B cell (primary cell): ENCODE results near the gene CFAP68. TPM values are rescaled to one million over a fixed set of nuclear protein-coding genes. Genes with fewer than 3 reads are reported as not detected.
"Not testable (repeated sequence)": the region's sequence is repeated elsewhere in the genome, so short reads cannot be mapped to it uniquely, and the experiment has no call there.

Experiments
- ATAC-seq: fragments of 200-7000 bp; cut with Tn5 transposase; one replicate; pipeline ENCODE4 v1.10.0; 2021; ENCODE audit warnings: low read depth, mild to moderate bottlenecking, moderate number of reproducible peaks, moderate library complexity
- CTCF ChIA-PET: fragments of 350-600 bp; sonication (Branson Sonifier 250); formaldehyde crosslinking; loops from one replicate; lab custom pipeline; 2021; ENCODE audit warnings: antibody characterized with exemption, inconsistent platforms; lab: Charles Lee
- POLR2A ChIA-PET: fragments of 350-600 bp; sonication (Branson Sonifier 250); formaldehyde crosslinking; loops from one replicate; lab custom pipeline; 2021; ENCODE audit warnings: antibody characterized with exemption; lab: Charles Lee
- DNase-seq: peaks from one replicate; pipeline ENCODE4 v3.0.0; 2013
- H2AFZ ChIP-seq: 2 replicates; pipeline ENCODE4 v1.6.1; 2012; ENCODE audit warnings: mild to moderate bottlenecking, low read depth, low read length; ENCODE audit not compliant: insufficient read depth, poor library complexity, severe bottlenecking
- H3K27ac ChIP-seq, 2 donors: 1 replicate in 1 of 2; 2 replicates in 1 of 2; pipeline ENCODE4 v1.5.1; 2012 to 2013; ENCODE audit warnings: low read length in 2 of 2, mild to moderate bottlenecking in 2 of 2, moderate library complexity in 1 of 2
- H3K27me3 ChIP-seq, 4 experiments: fragments of 200-600 bp in 1 of 4; sonication (generic) in 1 of 4; replicated peaks in 1 of 4; 1 replicate in 2 of 4; 2 replicates in 2 of 4; pipeline versions ENCODE4 v1.6.1 to v1.7.0; 2013 to 2016; ENCODE audit warnings: low read length in 3 of 4, mild to moderate bottlenecking in 2 of 4, mixed read lengths in 1 of 4, moderate library complexity in 1 of 4; ENCODE audit not compliant: insufficient read depth in 4 of 4, control insufficient read depth in 3 of 4; ENCODE audit errors: control extremely low read depth in 1 of 4
- H3K36me3 ChIP-seq, 2 experiments: replicated peaks in 1 of 2; 1 replicate in 1 of 2; 2 replicates in 1 of 2; pipeline versions ENCODE4 v1.6.1 to v1.7.1; 2013; ENCODE audit warnings: low read length in 1 of 2; ENCODE audit not compliant: insufficient read depth in 2 of 2, control insufficient read depth in 1 of 2; ENCODE audit errors: control extremely low read depth in 1 of 2, extremely low read depth in 1 of 2
- H3K4me1 ChIP-seq, 2 donors: fragments of 200-600 bp in 1 of 2; sonication (generic) in 1 of 2; 1 replicate in 1 of 2; 2 replicates in 1 of 2; pipeline versions ENCODE4 v1.5.1 to v1.6.1; 2013 to 2017; ENCODE audit warnings: low read length in 2 of 2; ENCODE audit not compliant: control insufficient read depth in 2 of 2, insufficient read depth in 2 of 2
- H3K4me2 ChIP-seq: replicated peaks from 2 replicates; pipeline ENCODE3; 2012; ENCODE audit warnings: mild to moderate bottlenecking, low read depth, low read length; ENCODE audit not compliant: poor library complexity, severe bottlenecking
- H3K4me3 ChIP-seq, 5 experiments: fragments of 200-600 bp in 1 of 5; sonication (generic) in 1 of 5; 1 replicate in 3 of 5; 2 replicates in 2 of 5; pipeline versions ENCODE4 v1.5.1 to v1.7.0; 2011 to 2016; ENCODE audit warnings: low read length in 4 of 5, mild to moderate bottlenecking in 4 of 5, low read depth in 2 of 5, control low read depth in 1 of 5, moderate library complexity in 1 of 5; ENCODE audit not compliant: insufficient read depth in 1 of 5; ENCODE audit errors: control extremely low read depth in 1 of 5, extremely low read depth in 1 of 5
- H3K79me2 ChIP-seq: fragments of 200-600 bp; sonication (generic); one replicate; pipeline ENCODE4 v1.6.0; 2016; ENCODE audit warnings: low read length; ENCODE audit not compliant: control insufficient read depth, insufficient read depth
- H3K9ac ChIP-seq: fragments of 200-600 bp; sonication (generic); 2 replicates; pipeline ENCODE4 v1.6.1; 2017; ENCODE audit warnings: mild to moderate bottlenecking, low read length, moderate library complexity
- H3K9me3 ChIP-seq, 3 donors: one replicate each; pipeline versions ENCODE4 v1.6.1 to v1.7.1; 2013; ENCODE audit warnings: low read length in 2 of 3; ENCODE audit not compliant: control insufficient read depth in 2 of 3, insufficient read depth in 1 of 3; ENCODE audit errors: control extremely low read depth in 1 of 3
- H4K20me1 ChIP-seq: 2 replicates; pipeline ENCODE4 v1.6.0; 2012; ENCODE audit warnings: mild to moderate bottlenecking, low read length; ENCODE audit not compliant: insufficient read depth, control insufficient read depth, poor library complexity, severe bottlenecking
- H3K27ac Mint-ChIP-seq: one replicate; pipeline ENCODE4 v1.8.0; 2021; ENCODE audit warnings: mixed read lengths
- H3K27me3 Mint-ChIP-seq: one replicate; pipeline ENCODE4 v1.8.0; 2021; ENCODE audit warnings: mixed read lengths
- H3K4me1 Mint-ChIP-seq: one replicate; pipeline ENCODE4 v1.8.0; 2021; ENCODE audit warnings: mixed read lengths
- H3K4me3 Mint-ChIP-seq: one replicate; pipeline ENCODE4 v1.8.0; 2021; ENCODE audit warnings: mixed read lengths
- H3K9me3 Mint-ChIP-seq: one replicate; pipeline ENCODE4 v1.8.0; 2022; ENCODE audit warnings: mixed read lengths; ENCODE audit not compliant: insufficient read depth
- EZH2 ChIP-seq: IDR thresholded peaks from 2 replicates; pipeline ENCODE4 v1.6.1; 2012; ENCODE audit warnings: borderline replicate concordance, low read depth, mild to moderate bottlenecking, moderate library complexity, low read length; ENCODE audit not compliant: insufficient read depth, poor library complexity, severe bottlenecking
- WGBS: methylation state at CpG from one replicate; pipeline ENCODE4 v1.1.5; 2013; ENCODE audit warnings: missing lambda C conversion rate; ENCODE audit not compliant: insufficient coverage; 5-methylcytosine and 5-hydroxymethylcytosine counted together
- intact Hi-C: fragments of 100-400 bp; cut with micrococcal nuclease; formaldehyde crosslinking; loops from one replicate; pipeline ENCODE4 v1.10.0; 2022
- polyA plus RNA-seq: library from polyadenylated mRNA; depleted of rRNA; stranded (reverse); fragments of >200 nt; gene quantifications from 2 replicates; pipeline ENCODE4 v1.2.3, GENCODE V29; 2012
- total RNA-seq, 2 donors: library from RNA; stranded (reverse); fragments of 120-200 nt in 1 of 2; gene quantifications; 1 replicate in 1 of 2; 2 replicates in 1 of 2; pipeline versions ENCODE4 v1.2.3 to v1.2.4, GENCODE V29; 2013 to 2022
- TF ChIP-seq, protein P1 (sequence below): fragments of 200-600 bp; IDR thresholded peaks from one replicate; pipeline ENCODE4 v1.8.0; 2022; ENCODE audit warnings: antibody characterized with exemption, mild to moderate bottlenecking

CFAP68 gene
- total and polyA plus RNA-seq, 2 donors (not counting 1 experiment from before 2014, with no cell fraction given), result 8.2 to 13.3 TPM

DNA sequence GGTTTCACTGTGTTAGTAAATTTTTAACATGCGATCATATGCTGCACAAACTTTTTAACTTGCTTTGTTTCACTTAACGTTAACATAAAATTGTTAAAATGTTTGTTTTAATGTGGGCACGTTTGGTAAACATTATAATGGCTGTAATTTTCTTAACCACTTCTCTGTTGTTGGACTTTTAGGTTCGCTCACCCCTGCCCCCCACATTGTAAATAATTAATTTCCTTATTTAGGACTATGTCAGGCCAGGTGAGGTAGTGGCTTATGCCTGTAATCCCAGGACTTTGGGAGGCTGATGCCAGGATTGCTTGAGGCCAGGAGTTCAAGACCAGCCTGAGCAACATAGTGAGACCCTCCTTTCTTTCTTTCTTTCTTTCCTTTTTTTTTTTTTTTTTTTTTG lies 51.1 kb downstream of the CFAP68 start:
- DNase-seq (no peak), ATAC-seq (no peak)
- H3K4me3 Mint-ChIP-seq, result no peak overlapping the region
- Histone ChIP-seq H3K36me3 (no peaks in the 10 kb centered on the region), H3K27me3 (peaks cover 0 to 7% (median 3%) of the 10 kb centered on the region in 4 experiments), H3K4me3 (no peak overlapping the region), H3K4me2 (no peak overlapping the region), H3K4me1 (peaks cover 9 to 21% of the 10 kb centered on the region in 2 donors), H3K9me3 (no peaks in the 10 kb centered on the region), H2AFZ (no peak overlapping the region), H3K9ac (no peak overlapping the region), H3K27ac (no peak overlapping the region), H3K79me2 (no peaks in the 10 kb centered on the region), H4K20me1 (no peaks in the 10 kb centered on the region)
- POLR2A ChIA-PET, result no interaction called here
- TF ChIP-seq, protein P1, sequence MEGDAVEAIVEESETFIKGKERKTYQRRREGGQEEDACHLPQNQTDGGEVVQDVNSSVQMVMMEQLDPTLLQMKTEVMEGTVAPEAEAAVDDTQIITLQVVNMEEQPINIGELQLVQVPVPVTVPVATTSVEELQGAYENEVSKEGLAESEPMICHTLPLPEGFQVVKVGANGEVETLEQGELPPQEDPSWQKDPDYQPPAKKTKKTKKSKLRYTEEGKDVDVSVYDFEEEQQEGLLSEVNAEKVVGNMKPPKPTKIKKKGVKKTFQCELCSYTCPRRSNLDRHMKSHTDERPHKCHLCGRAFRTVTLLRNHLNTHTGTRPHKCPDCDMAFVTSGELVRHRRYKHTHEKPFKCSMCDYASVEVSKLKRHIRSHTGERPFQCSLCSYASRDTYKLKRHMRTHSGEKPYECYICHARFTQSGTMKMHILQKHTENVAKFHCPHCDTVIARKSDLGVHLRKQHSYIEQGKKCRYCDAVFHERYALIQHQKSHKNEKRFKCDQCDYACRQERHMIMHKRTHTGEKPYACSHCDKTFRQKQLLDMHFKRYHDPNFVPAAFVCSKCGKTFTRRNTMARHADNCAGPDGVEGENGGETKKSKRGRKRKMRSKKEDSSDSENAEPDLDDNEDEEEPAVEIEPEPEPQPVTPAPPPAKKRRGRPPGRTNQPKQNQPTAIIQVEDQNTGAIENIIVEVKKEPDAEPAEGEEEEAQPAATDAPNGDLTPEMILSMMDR, result no peak
- TF ChIP-seq EZH2, result no peak
- intact Hi-C loops, result no loop called here
- no peaks in the 10 kb centered on the region for H3K9me3 Mint-ChIP-seq
- no CpG with 5 or more reads among the region's 4 CpGs for WGBS
- H3K27ac Mint-ChIP-seq, result no peak overlapping the region
- CTCF ChIA-PET, result interaction anchor here (1.1 to 5.3 kb wide), 6 partner anchors 14 to 183 kb away, joined by 3 to 54 read pairs (median 5); no protein-coding TSS in a partner anchor
- peaks cover 18% of the 10 kb centered on the region for H3K4me1 Mint-ChIP-seq
- peaks cover 10% of the 10 kb centered on the region for H3K27me3 Mint-ChIP-seq

- no peak overlapping the region for H3K27ac Mint-ChIP-seq
- no peaks in the 10 kb centered on the region for H3K9me3 Mint-ChIP-seq
- no peak overlapping the region for H3K4me2 ChIP-seq
- H3K9ac ChIP-seq, result no peak overlapping the region
- H3K4me1 Mint-ChIP-seq, result peaks cover 15% of the 10 kb centered on the region
- DNase-seq (no peak), ATAC-seq (no peak)
- no peak overlapping the region for H3K4me3 Mint-ChIP-seq
- H3K36me3 ChIP-seq, result no peaks in the 10 kb centered on the region
- TF ChIP-seq, protein P1, result no peak
- TF ChIP-seq EZH2, result no peak
- CTCF ChIA-PET, result interaction anchor here (1.5 to 5.3 kb wide), 2 partner anchors 21 to 48 kb away, joined by 6 to 54 read pairs; no protein-coding TSS in a partner anchor
- WGBS, result no CpG with 5 or more reads among the region's 2 CpGs
- H2AFZ ChIP-seq, result no peak overlapping the region
- POLR2A ChIA-PET, result no interaction called here
- peaks cover 16 to 25% of the 10 kb centered on the region in 2 donors for H3K4me1 ChIP-seq
- no peaks in the 10 kb centered on the region for H3K79me2 ChIP-seq
- H3K4me3 ChIP-seq, result no peak overlapping the region
- peaks cover 0 to 17% (median 5%) of the 10 kb centered on the region in 4 experiments for H3K27me3 ChIP-seq
- no peaks in the 10 kb centered on the region for H4K20me1 ChIP-seq
- no peak overlapping the region for H3K27ac ChIP-seq
- H3K9me3 ChIP-seq, result no peaks in the 10 kb centered on the region
- H3K27me3 Mint-ChIP-seq, result peaks cover 18% of the 10 kb centered on the region
- intact Hi-C loops, result no loop called here
These were observed 53.2 kb downstream of the CFAP68 start for GRCh38 chr11:111932611-111932950.

DNA sequence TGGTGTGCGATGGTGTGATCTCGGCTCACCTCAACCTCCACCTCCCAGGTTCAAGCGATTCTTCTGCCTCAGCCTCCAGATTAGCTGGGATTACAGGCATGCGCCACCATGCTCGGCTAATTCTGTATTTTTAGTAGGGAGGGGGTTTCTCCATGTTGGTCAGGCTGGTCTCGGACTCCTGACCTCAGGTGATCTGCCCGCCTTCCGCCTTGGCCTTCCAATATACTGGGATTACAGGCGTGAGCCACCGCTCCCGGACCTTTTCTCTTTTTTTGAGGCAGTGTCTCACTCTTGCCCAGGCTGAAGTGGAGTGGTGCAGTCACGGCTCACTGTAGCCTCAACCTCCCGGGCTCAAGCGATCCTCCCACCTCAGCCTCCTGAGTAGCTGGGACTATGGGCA lies 53.8 kb downstream of the CFAP68 start:
- Histone ChIP-seq H3K4me1 (peaks cover 17 to 27% of the 10 kb centered on the region in 2 donors), H3K27me3 (peaks cover 0 to 18% (median 5%) of the 10 kb centered on the region in 4 experiments)
- H3K4me3 Mint-ChIP-seq, H3K27ac ChIP-seq, H3K4me3 ChIP-seq, ATAC-seq, H3K9me3 ChIP-seq, H3K9me3 Mint-ChIP-seq, POLR2A ChIA-PET, H3K9ac ChIP-seq, DNase-seq, H3K79me2 ChIP-seq, H4K20me1 ChIP-seq, intact Hi-C loops, H3K4me2 ChIP-seq, H3K27ac Mint-ChIP-seq, H3K36me3 ChIP-seq, H2AFZ ChIP-seq: not testable (repeated sequence)
- Mint-ChIP-seq H3K27me3 (peaks cover 18% of the 10 kb centered on the region), H3K4me1 (peaks cover 20% of the 10 kb centered on the region)
- CTCF ChIA-PET, result interaction anchor here (5.3 kb wide), 1 partner anchor 48 kb away, joined by 54 read pairs; no protein-coding TSS in a partner anchor
- WGBS, result 100% methylated on average over 6 of the region's 14 CpGs
